ENCODE measurements around the gene PPM1G. TPM values are rescaled to one million over a fixed set of nuclear protein-coding genes. Genes with fewer than 3 reads are reported as not detected.

Gene PPM1G
- polyA plus RNA-seq, 1 donor, result 66.4 TPM

DNA sequence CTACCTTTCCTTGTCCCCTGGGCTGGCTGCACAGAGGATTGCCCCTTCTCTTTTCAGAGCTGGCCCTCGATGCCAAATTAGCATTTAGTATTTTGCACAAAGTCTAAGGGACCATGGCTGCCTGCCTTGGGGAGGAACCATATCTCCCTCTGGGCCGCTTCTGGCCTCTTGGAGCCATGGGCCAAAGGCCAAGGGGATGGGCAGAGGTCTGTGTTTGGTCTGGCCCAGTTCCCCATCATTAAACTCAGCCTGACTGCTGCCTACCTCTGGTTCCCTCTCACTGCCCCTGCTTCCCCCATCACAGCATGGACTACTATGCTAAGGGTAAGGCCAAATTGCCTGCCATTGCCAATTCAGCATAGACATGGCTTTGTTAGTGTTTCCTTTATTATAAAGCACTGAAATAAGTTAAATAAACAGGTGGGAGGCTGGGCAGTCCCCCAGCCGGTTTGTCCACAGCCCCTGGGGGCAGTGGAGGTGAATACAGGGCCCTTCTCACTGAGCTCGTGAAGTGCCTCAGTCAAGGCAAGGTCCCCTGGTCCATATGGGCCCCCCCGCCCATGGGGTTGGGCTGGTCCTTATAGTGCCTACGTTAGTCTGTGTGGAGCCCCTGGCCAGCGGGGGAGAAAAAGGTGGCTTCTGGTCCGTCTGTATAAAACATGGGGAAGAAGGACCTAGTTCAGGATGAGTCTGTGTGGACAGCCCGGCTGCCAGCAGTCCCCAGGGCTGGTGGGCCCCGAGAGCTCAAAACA is 32.3 kb downstream of the PPM1G start:
- H3K4me1 ChIP-seq (ENCODE audit: control insufficient read depth, insufficient read depth, low read length), result peaks cover 25% of the 10 kb centered on the region
- H3K4me3 ChIP-seq (ENCODE audit: low read length), result no peak overlapping the region
- WGBS (ENCODE audit: insufficient coverage, low lambda C conversion rate), result no CpG with 5 or more reads among the region's 10 CpGs
- H3K27ac ChIP-seq (ENCODE audit: low read length), result no peak overlapping the region
- peaks cover 72% of the 10 kb centered on the region for H3K36me3 ChIP-seq (ENCODE audit: control insufficient read depth, insufficient read depth, low read length)
- H3K9me3 ChIP-seq (ENCODE audit: control insufficient read depth, low read depth, low read length), result no peaks in the 10 kb centered on the region
- H3K27me3 ChIP-seq (ENCODE audit: control insufficient read depth, insufficient read depth, low read length), result no peaks in the 10 kb centered on the region
- DNase-seq, result no peak

GRCh38 chr2:27376151-27376865 is 33.1 kb downstream of the PPM1G start:
- no peak overlapping the region for H3K4me3 ChIP-seq (ENCODE audit: low read length)
- H3K36me3 ChIP-seq (ENCODE audit: control insufficient read depth, insufficient read depth, low read length), result peaks cover 65% of the 10 kb centered on the region
- WGBS (ENCODE audit: insufficient coverage, low lambda C conversion rate), result no CpG with 5 or more reads among the region's 16 CpGs
- H3K4me1 ChIP-seq (ENCODE audit: control insufficient read depth, insufficient read depth, low read length), result peaks cover 23% of the 10 kb centered on the region
- H3K27me3 ChIP-seq (ENCODE audit: control insufficient read depth, insufficient read depth, low read length), result no peaks in the 10 kb centered on the region
- no peaks in the 10 kb centered on the region for H3K9me3 ChIP-seq (ENCODE audit: control insufficient read depth, low read depth, low read length)
- H3K27ac ChIP-seq (ENCODE audit: low read length), result no peak overlapping the region
- no peak for DNase-seq

- WGBS (ENCODE audit: insufficient coverage, low lambda C conversion rate), result no CpG with 5 or more reads among the region's 20 CpGs
Observed at GRCh38 chr2:27375513-27376099, 33.8 kb downstream of the PPM1G start.

DNA sequence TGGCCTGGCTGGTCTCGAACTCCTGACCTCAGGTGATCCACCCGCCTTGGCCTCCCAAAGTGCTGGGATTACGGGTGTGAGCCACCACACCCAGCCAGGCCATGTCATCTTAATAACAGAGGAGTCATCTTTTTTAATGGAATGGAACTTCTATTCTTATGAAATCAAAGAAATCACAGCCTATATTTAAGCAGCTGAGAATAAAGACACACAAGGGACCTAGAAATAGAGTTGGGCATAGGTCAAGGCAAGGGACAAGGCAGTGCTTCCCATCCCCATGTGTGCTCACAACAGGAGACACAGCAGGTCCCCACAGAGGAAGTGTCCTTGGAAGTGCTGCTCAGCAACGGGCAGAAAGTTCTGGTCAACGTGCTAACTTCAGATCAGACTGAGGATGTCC is 35.8 kb downstream of the PPM1G start:
- no peaks in the 10 kb centered on the region for H3K9me3 ChIP-seq (ENCODE audit: control insufficient read depth, low read depth, low read length)
- no peak overlapping the region for H3K4me3 ChIP-seq (ENCODE audit: low read length)
- H3K27ac ChIP-seq (ENCODE audit: low read length), result no peak overlapping the region
- peaks cover 18% of the 10 kb centered on the region for H3K4me1 ChIP-seq (ENCODE audit: control insufficient read depth, insufficient read depth, low read length)
- no peaks in the 10 kb centered on the region for H3K27me3 ChIP-seq (ENCODE audit: control insufficient read depth, insufficient read depth, low read length)
- no CpG with 5 or more reads among the region's 5 CpGs for WGBS (ENCODE audit: insufficient coverage, low lambda C conversion rate)
- DNase-seq, result no peak
- peaks cover 61% of the 10 kb centered on the region for H3K36me3 ChIP-seq (ENCODE audit: control insufficient read depth, insufficient read depth, low read length)

More at GRCh38 chr2:27375513-27376099, 33.8 kb downstream of the PPM1G start:
- Histone ChIP-seq H3K9me3 (ENCODE audit: control insufficient read depth, low read depth, low read length) (no peaks in the 10 kb centered on the region), H3K27ac (ENCODE audit: low read length) (no peak overlapping the region), H3K4me1 (ENCODE audit: control insufficient read depth, insufficient read depth, low read length) (peaks cover 17% of the 10 kb centered on the region), H3K36me3 (ENCODE audit: control insufficient read depth, insufficient read depth, low read length) (peaks cover 63% of the 10 kb centered on the region), H3K4me3 (ENCODE audit: low read length) (no peak overlapping the region), H3K27me3 (ENCODE audit: control insufficient read depth, insufficient read depth, low read length) (no peaks in the 10 kb centered on the region)
- DNase-seq, result no peak

DNA sequence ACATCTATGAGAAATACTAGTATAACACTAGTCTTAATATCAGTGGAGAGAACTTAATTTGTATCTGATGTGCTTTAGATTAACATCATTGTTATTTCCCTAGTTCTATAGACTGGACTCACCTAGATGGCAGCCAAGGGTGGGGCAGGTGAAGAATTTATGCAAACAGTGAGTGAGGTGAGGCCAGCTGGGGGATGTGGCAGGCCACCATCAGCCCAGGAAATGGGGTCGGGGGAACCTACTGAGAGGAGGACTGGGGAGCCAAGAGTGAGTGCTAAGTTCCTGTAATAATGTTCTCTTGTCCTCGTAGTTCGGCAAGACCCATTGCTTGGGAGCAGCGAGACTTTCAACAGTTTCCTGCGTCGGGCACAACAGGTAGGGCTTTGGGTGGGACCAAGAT is 36.5 kb downstream of the PPM1G start:
- Histone ChIP-seq H3K4me1 (ENCODE audit: control insufficient read depth, insufficient read depth, low read length) (peaks cover 18% of the 10 kb centered on the region), H3K27ac (ENCODE audit: low read length) (no peak overlapping the region), H3K27me3 (ENCODE audit: control insufficient read depth, insufficient read depth, low read length) (no peaks in the 10 kb centered on the region), H3K9me3 (ENCODE audit: control insufficient read depth, low read depth, low read length) (no peaks in the 10 kb centered on the region), H3K36me3 (ENCODE audit: control insufficient read depth, insufficient read depth, low read length) (peaks cover 61% of the 10 kb centered on the region), H3K4me3 (ENCODE audit: low read length) (no peak overlapping the region)
- no CpG with 5 or more reads among the region's 6 CpGs for WGBS (ENCODE audit: insufficient coverage, low lambda C conversion rate)
- no peak for DNase-seq

DNA sequence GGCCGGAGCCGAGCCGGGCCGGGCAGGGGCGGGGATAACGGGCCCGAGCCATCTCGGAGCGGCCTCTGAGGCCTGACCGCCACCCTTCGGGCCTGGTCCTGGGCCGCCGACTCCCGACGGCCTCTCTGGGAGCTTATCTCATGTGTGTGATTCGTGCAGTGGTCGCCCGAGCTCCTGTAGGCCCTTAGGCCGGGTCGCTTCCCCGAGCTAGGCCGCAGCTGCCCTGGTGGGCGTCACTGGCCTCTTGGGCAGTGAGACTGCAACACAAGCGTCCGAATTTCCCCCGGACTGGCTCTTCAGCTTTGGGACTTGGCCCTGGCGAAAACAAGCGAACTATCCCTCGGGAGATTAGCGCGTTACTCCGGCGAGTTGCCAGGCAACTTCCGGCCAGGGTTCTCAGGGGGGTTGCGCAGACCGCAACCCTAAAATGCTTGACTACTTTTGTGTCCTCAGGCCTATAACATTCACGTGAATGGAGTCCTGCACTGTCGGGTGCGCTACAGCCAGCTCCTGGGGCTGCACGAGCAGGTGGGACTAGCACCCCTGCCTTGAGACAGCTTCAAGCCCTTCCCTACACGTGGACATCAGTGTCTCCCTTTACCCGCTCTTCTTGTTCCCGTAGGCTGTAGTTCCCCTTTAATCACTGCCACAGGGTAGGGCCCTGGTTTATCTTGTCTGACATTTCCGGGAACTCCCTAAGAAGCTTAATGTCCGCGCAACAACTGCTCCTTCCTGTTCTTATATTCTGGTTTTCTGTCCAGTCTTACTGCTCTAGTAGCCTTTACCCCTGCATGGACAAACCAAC is 38.4 kb downstream of the PPM1G start:
- DNase-seq, result peak; percentile 43 to 66
- H3K27me3 ChIP-seq (ENCODE audit: control insufficient read depth, insufficient read depth, low read length), result no peaks in the 10 kb centered on the region
- peaks cover 18% of the 10 kb centered on the region for H3K4me1 ChIP-seq (ENCODE audit: control insufficient read depth, insufficient read depth, low read length)
- H3K36me3 ChIP-seq (ENCODE audit: control insufficient read depth, insufficient read depth, low read length), result peaks cover 61% of the 10 kb centered on the region
- peak overlapping the region; percentile 56 for H3K27ac ChIP-seq (ENCODE audit: low read length)
- no peaks in the 10 kb centered on the region for H3K9me3 ChIP-seq (ENCODE audit: control insufficient read depth, low read depth, low read length)
- WGBS (ENCODE audit: insufficient coverage, low lambda C conversion rate), result no CpG with 5 or more reads among the region's 46 CpGs
- H3K4me3 ChIP-seq (ENCODE audit: low read length), result peak overlapping the region; percentile 91

- peak; percentile 99 to 100 for DNase-seq
- Histone ChIP-seq H3K36me3 (ENCODE audit: control insufficient read depth, insufficient read depth, low read length) (peaks cover 61% of the 10 kb centered on the region), H3K27me3 (ENCODE audit: control insufficient read depth, insufficient read depth, low read length) (no peaks in the 10 kb centered on the region), H3K4me3 (ENCODE audit: low read length) (peak within 1 kb of the TSS; percentile 91), H3K4me1 (ENCODE audit: control insufficient read depth, insufficient read depth, low read length) (peaks cover 18% of the 10 kb centered on the region), H3K9me3 (ENCODE audit: control insufficient read depth, low read depth, low read length) (no peaks in the 10 kb centered on the region), H3K27ac (ENCODE audit: low read length) (peak within 1 kb of the TSS; percentile 91)
- no CpG with 5 or more reads among the region's 85 CpGs for WGBS (ENCODE audit: insufficient coverage, low lambda C conversion rate)
Observed at GRCh38 chr2:27370026-27370815, 39.2 kb downstream of the PPM1G start, which contains the start of the genes EIF2B4 and SNX17. EIF2B4 (minus strand) TSS chr2:27370338; CDS start chr2:27370314, 24 bp downstream. SNX17 (plus strand) TSS chr2:27370616; CDS start chr2:27370744, 128 bp downstream.

- H3K36me3 ChIP-seq (ENCODE audit: control insufficient read depth, insufficient read depth, low read length), result peaks cover 57% of the 10 kb centered on the region
- H3K4me1 ChIP-seq (ENCODE audit: control insufficient read depth, insufficient read depth, low read length), result peaks cover 18% of the 10 kb centered on the region
Observed at GRCh38 chr2:27369471-27370025, 39.8 kb downstream of the PPM1G start.

GRCh38 chr2:27363933-27364332 is 45.5 kb downstream of the PPM1G start:
- no peak overlapping the region for H3K27ac ChIP-seq (ENCODE audit: low read length)
- H3K36me3 ChIP-seq (ENCODE audit: control insufficient read depth, insufficient read depth, low read length), result peaks cover 52% of the 10 kb centered on the region
- WGBS (ENCODE audit: insufficient coverage, low lambda C conversion rate), result no CpG with 5 or more reads among the region's 2 CpGs
- H3K4me1 ChIP-seq (ENCODE audit: control insufficient read depth, insufficient read depth, low read length), result peaks cover 3% of the 10 kb centered on the region
- no peak for DNase-seq
- H3K4me3 ChIP-seq (ENCODE audit: low read length), result no peak overlapping the region
- no peaks in the 10 kb centered on the region for H3K27me3 ChIP-seq (ENCODE audit: control insufficient read depth, insufficient read depth, low read length)
- no peaks in the 10 kb centered on the region for H3K9me3 ChIP-seq (ENCODE audit: control insufficient read depth, low read depth, low read length)

More at GRCh38 chr2:27369471-27370025, 39.8 kb downstream of the PPM1G start:
- no CpG with 5 or more reads among the region's 18 CpGs for WGBS (ENCODE audit: insufficient coverage, low lambda C conversion rate)
- DNase-seq, result no peak
- Histone ChIP-seq H3K27ac (ENCODE audit: low read length) (peak overlapping the region; percentile 91), H3K27me3 (ENCODE audit: control insufficient read depth, insufficient read depth, low read length) (no peaks in the 10 kb centered on the region), H3K9me3 (ENCODE audit: control insufficient read depth, low read depth, low read length) (no peaks in the 10 kb centered on the region), H3K4me3 (ENCODE audit: low read length) (peak overlapping the region; percentile 91)

All from large intestine (tissue), 3 donors.